ENCODE data around the gene CAMK2B.

The CAMK2B gene

DNA sequence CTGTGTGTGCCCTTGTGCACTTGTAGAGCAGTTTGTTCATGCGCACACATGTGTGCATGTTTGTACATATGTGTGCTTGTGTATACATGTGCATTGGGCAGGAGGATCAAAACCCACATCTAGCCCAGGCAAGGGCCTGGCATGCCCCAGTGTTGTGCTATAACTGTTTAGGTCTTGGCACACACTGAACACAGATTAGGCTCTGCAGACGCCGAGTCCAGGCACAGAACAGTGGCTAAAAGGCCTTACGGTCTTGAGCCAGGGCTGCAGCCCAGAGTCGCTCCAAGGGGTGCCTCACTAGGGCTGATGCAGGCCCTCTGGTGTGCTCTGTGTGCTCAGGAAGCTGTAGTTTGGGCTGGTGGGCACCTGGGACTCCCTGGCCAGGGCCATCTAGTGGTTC is 68.9 kb downstream of the CAMK2B start:
- no peak for DNase-seq (ENCODE audit: low read depth)

GRCh38 chr7:44251881-44252280 is 73.5 kb downstream of the CAMK2B start:
- DNase-seq (ENCODE audit: low read depth) = no peak

DNA sequence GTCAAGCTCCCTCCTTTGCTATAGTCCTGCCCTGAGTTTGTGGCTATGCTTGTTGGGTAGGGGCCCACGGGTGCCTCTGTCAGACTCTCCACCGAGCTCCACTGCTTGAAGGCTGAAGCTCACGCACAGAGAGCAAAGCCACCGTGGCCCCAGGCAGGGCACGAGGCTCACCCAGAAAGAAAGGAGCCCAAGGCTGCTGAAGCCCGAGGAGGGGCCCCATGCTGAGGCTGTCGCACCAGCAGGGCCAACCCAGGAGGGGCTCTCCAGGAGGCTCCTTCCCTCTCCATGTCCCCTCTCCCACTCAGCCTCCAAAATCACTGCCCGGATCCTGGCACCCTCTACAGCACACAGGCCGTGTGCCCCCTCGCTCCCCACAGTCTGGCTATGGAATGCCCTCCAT is 74.1 kb downstream of the CAMK2B start:
- no peak for DNase-seq (ENCODE audit: low read depth)

GRCh38 chr7:44249639-44250234 is 75.7 kb downstream of the CAMK2B start:
- no peak for DNase-seq (ENCODE audit: low read depth)

- no peak for DNase-seq (ENCODE audit: low read depth)
Measured at GRCh38 chr7:44247868-44248651, 77.3 kb downstream of the CAMK2B start.

- no peak for DNase-seq (ENCODE audit: low read depth)
Measured at GRCh38 chr7:44246396-44247113, 78.8 kb downstream of the CAMK2B start.

GRCh38 chr7:44244282-44244681 is 81.1 kb downstream of the CAMK2B start:
- no peak for DNase-seq (ENCODE audit: low read depth)

- no peak for DNase-seq (ENCODE audit: low read depth)
Measured at GRCh38 chr7:44242091-44242490, 83.3 kb downstream of the CAMK2B start.

GRCh38 chr7:44240983-44241510 is 84.3 kb downstream of the CAMK2B start:
- DNase-seq (ENCODE audit: low read depth) = peak; percentile 50

GRCh38 chr7:44240376-44240775 is 85.0 kb downstream of the CAMK2B start:
- DNase-seq (ENCODE audit: low read depth) = no peak

GRCh38 chr7:44239361-44239760 is 86.0 kb downstream of the CAMK2B start:
- DNase-seq (ENCODE audit: low read depth) = no peak

DNA sequence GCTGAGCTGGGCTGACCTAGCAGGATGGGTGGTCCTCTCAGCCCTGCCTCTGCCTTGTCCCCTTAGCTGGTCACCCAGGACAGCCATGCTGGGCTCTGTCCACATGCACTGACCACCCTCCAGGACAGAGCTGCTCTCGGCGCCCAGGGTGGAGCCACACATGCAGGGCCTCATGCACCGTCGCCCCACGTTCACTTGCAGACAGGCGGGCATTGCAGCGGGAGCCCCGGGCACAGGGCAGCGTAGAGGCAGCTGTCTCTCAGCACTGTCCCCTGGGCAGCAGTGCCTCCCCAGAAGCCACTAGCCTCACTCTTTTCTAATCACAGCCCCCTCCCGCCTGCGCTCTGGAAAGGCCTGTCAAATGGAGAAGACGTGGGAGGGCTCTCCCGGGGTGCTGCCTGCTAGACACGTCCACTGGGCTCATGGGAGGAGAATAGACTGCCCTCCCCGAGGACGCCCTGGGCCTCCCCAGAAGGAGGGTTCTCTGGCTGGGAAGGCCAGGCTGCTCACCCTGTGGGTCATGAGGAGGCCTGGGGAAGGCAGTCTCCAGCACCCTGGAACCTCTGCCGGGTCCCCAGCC is 87.2 kb downstream of the CAMK2B start:
- DNase-seq (ENCODE audit: low read depth) = no peak

DNA sequence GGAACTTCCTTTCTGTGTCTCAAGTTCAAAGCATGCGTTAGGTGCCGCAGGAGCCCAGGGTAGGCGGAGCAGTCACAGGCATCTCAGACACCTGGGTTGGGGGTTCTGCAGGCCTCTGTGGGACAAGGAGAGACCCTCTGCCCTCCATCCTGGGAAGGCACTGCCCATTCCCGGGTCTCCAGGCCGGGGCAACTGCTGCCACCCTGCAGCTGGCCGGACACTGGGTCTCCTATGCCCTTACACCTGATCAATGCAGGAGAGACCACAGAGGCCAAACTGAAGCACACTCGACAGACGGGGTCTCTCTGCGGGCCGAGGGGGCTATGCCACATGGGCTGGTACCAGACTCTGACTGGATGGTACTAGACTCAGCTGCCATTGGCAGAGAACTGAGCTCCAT is 87.7 kb downstream of the CAMK2B start:
- no peak for DNase-seq (ENCODE audit: low read depth)

DNA sequence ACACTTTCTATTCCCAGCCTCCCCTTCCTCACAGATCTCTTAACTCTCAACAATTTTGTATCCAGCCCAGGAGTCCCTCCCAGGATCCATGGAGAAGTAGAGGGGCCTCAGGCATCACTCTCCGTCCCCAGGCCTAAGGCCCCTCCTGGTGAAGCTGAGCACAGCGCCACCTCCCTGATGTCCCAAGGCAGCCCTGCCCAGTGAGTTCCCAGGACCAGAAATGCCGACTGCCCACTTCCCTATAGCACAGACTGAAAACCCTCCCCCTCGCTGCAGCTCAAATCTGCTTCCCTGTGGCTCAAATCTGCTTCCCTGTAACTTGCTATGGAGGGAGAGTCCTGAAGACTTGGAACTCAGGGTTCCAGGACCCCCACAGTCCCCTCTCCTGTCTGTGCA is 89.1 kb downstream of the CAMK2B start:
- DNase-seq (ENCODE audit: low read depth) = no peak

DNA sequence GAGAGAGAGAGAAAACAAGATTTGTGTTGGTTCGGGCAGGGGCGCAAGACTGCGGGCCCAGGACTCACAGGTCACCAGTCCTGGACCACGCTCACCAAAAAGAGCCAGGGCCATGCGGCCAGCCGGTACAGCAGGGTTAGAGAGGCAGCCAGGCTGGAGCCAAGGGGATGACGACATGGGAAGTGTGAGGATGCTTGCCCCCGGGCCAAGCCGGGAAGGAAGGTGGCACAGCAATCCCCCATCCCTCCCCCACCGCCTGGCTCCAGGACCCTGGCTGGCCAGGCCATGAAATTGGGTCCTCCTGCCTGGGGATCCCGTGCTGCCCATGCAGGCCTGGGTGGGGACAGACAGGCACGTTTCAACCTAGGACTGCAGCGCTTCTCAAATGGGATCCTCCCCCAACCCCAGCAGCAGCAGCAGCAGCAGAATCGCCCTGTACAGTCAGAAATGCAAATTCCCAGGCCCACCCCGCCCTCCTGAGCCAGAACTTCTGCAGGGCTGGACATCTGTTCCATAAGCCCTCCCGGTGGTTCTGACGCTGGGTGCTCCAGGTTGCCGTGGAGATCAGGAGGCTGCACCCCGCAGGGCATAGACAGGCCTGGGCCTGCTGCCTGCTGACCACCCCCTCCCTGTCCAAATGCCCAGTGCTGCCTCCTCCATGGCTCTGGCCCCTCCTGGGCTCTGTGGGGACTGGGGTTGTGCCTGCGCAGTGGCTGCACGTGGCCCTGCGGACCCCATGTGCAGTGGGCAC is 89.6 kb downstream of the CAMK2B start:
- DNase-seq (ENCODE audit: low read depth) = no peak

DNA sequence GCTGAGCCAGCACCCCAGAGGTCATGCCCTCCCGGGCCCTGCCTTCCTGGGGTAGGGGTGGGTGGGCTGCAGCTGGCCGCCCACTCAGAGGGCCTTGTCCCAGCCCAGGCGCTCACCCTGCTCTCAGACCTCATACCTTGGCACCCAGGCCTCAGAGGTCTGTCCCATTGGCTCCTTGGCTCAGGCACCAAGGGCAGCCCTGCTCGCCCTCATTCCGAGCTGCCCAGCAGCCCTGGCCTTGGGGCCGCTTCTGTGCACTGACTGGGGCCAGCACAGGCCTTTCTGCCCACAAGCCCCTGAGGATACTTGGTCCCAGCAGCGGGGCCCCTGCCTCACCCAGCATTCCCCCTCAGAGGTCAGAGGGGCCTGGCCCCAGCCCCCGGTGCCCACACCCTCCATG is 90.3 kb downstream of the CAMK2B start:
- no peak for DNase-seq (ENCODE audit: low read depth)

DNA sequence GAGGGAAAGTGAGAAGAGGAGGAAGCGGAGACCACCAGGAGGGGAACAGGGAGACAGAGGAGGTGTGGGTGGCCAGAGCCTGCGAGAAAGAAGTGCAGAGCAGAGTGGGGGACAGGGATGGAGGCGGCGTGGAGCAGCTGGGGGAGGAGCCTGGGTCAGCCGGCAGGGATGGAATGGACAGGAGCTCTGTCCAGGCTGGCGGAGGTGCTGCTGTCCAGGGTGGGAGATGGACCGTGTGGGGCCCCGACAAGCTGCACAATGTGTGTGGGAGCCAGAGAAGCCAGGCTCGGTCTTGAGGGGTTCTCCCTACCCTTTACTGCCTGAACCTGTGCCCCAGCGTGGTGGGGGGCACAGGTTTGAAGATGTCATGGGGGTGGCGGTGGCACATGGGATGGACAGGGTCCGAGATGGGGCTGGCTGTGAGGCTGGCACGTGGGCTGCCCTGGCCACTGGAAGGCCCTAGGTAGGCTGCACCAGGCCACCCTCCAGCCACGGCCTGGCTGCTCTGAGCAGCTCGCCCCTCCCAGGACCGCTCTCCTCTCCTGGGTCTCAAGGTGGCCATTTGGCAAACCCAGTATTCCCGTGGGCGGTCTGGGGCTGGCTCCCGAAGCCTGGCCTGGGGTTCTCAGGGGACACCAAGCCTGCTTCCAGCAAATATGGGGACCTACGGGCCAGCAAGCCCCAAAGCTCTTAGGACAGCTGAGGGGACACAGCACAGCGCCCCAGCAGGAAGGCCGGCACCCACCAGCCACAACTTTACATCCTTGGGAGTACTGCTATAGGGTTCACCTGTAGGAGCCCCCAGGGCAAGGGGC is 92.3 kb downstream of the CAMK2B start:
- no peak for DNase-seq (ENCODE audit: low read depth)

DNA sequence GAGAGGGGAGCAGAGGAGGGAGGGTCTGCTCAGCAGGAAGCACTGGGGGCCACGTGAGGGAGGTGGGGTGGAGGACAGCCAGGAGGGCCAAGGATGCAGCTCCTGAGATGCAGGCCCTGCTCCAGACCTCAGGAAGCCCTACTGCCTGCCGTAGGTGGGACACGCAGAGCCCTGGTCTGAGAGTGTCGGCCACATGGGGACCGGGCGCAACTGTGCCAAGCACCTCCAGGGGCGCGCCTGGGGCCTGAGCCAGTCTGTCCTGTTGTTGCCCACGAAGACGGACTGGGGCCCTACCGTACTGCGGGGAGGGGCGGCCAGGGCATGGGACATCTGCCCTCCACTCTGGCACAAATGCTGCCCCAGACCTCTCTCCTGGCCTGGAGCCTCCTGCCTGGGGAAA is 93.0 kb downstream of the CAMK2B start:
- no peak for DNase-seq (ENCODE audit: low read depth)

GRCh38 chr7:44231088-44231487 is 94.3 kb downstream of the CAMK2B start:
- no peak for DNase-seq (ENCODE audit: low read depth)

GRCh38 chr7:44230286-44230685 is 95.1 kb downstream of the CAMK2B start:
- DNase-seq (ENCODE audit: low read depth) = no peak

DNA sequence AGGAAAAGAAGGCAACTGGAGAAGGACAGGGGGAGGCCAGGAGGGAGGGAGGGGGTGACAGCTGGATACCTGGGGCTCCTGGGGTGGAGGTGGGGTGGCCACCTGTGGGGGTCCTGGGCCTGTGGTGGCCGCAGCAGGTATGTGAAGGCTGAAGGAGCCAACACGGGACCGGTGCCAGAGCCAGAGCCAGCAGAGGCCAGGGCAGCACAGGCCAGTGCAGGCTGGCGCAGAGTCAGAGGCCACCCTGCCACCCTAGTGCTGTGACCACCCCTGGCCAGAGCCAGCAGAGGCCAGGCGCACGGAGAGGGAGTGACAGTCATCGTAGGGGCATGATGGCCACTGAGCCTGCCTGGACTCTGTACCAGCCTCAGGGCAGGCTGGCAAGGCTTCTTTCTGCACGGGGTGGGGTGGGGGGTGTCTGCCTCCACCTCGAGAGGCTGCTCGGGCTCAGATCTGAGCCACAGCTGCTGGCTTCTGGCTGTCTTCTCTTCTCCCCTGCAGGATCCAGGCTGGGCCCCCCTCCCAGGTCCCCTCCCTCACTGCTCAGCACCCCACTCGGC is 95.8 kb downstream of the CAMK2B start:
- no peak for DNase-seq (ENCODE audit: low read depth)
